Endothelial cell of umbilical vein (primary cell): ENCODE results near the gene C1orf185. TPM values are rescaled to one million over a fixed set of nuclear protein-coding genes. Genes with fewer than 3 reads are reported as not detected.

Source experiments
- BruUV-seq: library from RNA; stranded (reverse); fragments of 400-500 nt; replicated peaks from 2 replicates; lab custom pipeline; 2021; lab: Mats Ljungman, UMichigan
- CTCF ChIA-PET: fragments of 300-600, 350-600 bp; sonication (Branson Sonifier 250); formaldehyde crosslinking; loops from one replicate; lab custom pipeline; 2021; ENCODE audit warnings: antibody characterized with exemption, inconsistent platforms; lab: Charles Lee
- POLR2A ChIA-PET: fragments of 300-600, 350-600 bp; sonication (Branson Sonifier 250); formaldehyde crosslinking; loops from one replicate; lab custom pipeline; 2021; ENCODE audit warnings: antibody characterized with exemption, inconsistent platforms; lab: Charles Lee
- DNase-seq: peaks from one replicate; pipeline ENCODE4 v3.0.0-alpha.2; 2011; ENCODE audit warnings: low read depth, low spot score
- FAIRE-seq: peaks from 2 replicates; lab custom pipeline; 2011; peaks lifted over from hg19 to GRCh38; lab: Jason Lieb, UNC
- H2AFZ ChIP-seq: 2 replicates; pipeline ENCODE4 v1.6.0; 2012; ENCODE audit warnings: low read depth, low read length, control low read depth, inconsistent platforms
- H3K27ac ChIP-seq: 2 replicates; pipeline ENCODE4 v1.5.1; 2011; ENCODE audit warnings: low read depth, mild to moderate bottlenecking, control low read depth, low read length, moderate library complexity; ENCODE audit not compliant: insufficient read depth
- H3K27me3 ChIP-seq, 2 experiments: 2 replicates each; pipeline versions ENCODE4 v1.6.0 to v1.6.1; 2011; ENCODE audit warnings: low read length in 2 of 2, mixed read lengths in 1 of 2; ENCODE audit not compliant: control insufficient read depth in 2 of 2, insufficient read depth in 2 of 2
- H3K36me3 ChIP-seq, 2 experiments: 2 replicates in 1 of 2; 3 replicates in 1 of 2; pipeline ENCODE4 v1.5.1; 2011; ENCODE audit warnings: low read length in 2 of 2, mild to moderate bottlenecking in 1 of 2, moderate library complexity in 1 of 2; ENCODE audit not compliant: control insufficient read depth in 2 of 2, insufficient read depth in 2 of 2; ENCODE audit errors: extremely low read depth in 1 of 2
- H3K4me1 ChIP-seq: 3 replicates; pipeline ENCODE4 v1.5.1; 2011; ENCODE audit warnings: mild to moderate bottlenecking, low read length; ENCODE audit not compliant: control insufficient read depth, insufficient read depth; ENCODE audit errors: extremely low read depth
- H3K4me2 ChIP-seq: 2 replicates; pipeline ENCODE4 v1.6.1; 2011; ENCODE audit warnings: low read length, control low read depth, mixed read lengths; ENCODE audit not compliant: insufficient read depth
- H3K4me3 ChIP-seq, 3 experiments: fragments of 200-600 bp in 1 of 3; sonication (generic), shearing (Covaris generic) in 1 of 3; replicated peaks in 1 of 3; 2 replicates each; pipeline ENCODE4 v1.5.1; 2011 to 2016; ENCODE audit warnings: control low read depth in 3 of 3, low read length in 3 of 3, mild to moderate bottlenecking in 2 of 3, inconsistent platforms in 1 of 3, low read depth in 1 of 3, moderate library complexity in 1 of 3; ENCODE audit not compliant: insufficient read depth in 1 of 3
- H3K79me2 ChIP-seq: 2 replicates; pipeline ENCODE4 v1.6.0; 2012; ENCODE audit warnings: low read length, inconsistent platforms; ENCODE audit not compliant: control insufficient read depth, insufficient read depth
- H3K9ac ChIP-seq: replicated peaks from 2 replicates; pipeline ENCODE3; 2011; ENCODE audit warnings: low read length, control low read depth; ENCODE audit not compliant: insufficient read depth; ENCODE audit errors: extremely low read depth
- H3K9me1 ChIP-seq: replicated peaks from 3 replicates; pipeline ENCODE4 v1.6.0; 2011; ENCODE audit warnings: mild to moderate bottlenecking, low read length; ENCODE audit not compliant: control insufficient read depth, insufficient read depth; ENCODE audit errors: extremely low read depth
- H3K9me3 ChIP-seq: replicated peaks from 2 replicates; pipeline ENCODE4 v1.5.1; 2012; ENCODE audit warnings: low read length, inconsistent platforms; ENCODE audit not compliant: control insufficient read depth, insufficient read depth
- H4K20me1 ChIP-seq: replicated peaks from 2 replicates; pipeline ENCODE3; 2011; ENCODE audit warnings: mild to moderate bottlenecking, low read length; ENCODE audit not compliant: control insufficient read depth, insufficient read depth; ENCODE audit errors: extremely low read depth
- EZH2 ChIP-seq: IDR thresholded peaks from 2 replicates; pipeline ENCODE4 v1.6.1; 2012; ENCODE audit warnings: borderline replicate concordance, low read depth, mild to moderate bottlenecking, moderate library complexity, low read length, inconsistent platforms; ENCODE audit not compliant: severe bottlenecking
- FOS ChIP-seq: IDR thresholded peaks from 2 replicates; pipeline ENCODE4 v1.6.1; 2011; ENCODE audit warnings: mild to moderate bottlenecking, low read length, moderate library complexity, borderline replicate concordance; ENCODE audit not compliant: insufficient read depth
- GATA2 ChIP-seq: IDR thresholded peaks from 2 replicates; pipeline ENCODE4 v1.7.0; 2011; ENCODE audit warnings: low read depth, mild to moderate bottlenecking, moderate library complexity, mixed read lengths, low read length; ENCODE audit not compliant: insufficient read length, insufficient read depth
- MAX ChIP-seq: IDR thresholded peaks from 2 replicates; pipeline ENCODE4 v1.6.1; 2011; ENCODE audit not compliant: insufficient read depth, insufficient read length
- POLR2A ChIP-seq: IDR thresholded peaks from 2 replicates; pipeline ENCODE4 v1.6.1; 2012; ENCODE audit warnings: low read depth, mild to moderate bottlenecking, control low read depth, low read length
- POLR2AphosphoS5 ChIP-seq: IDR thresholded peaks from 2 replicates; pipeline ENCODE4 v1.6.1; 2012; ENCODE audit warnings: low read depth, mild to moderate bottlenecking, control low read depth, low read length, moderate library complexity; ENCODE audit not compliant: insufficient read depth
- dilution Hi-C: fragments of 300-500 bp; cut with MboI; formaldehyde crosslinking; loops from one replicate; pipeline ENCODE4 v1.15.0; 2019; ENCODE audit warnings: low sequenced_read_pairs; ENCODE audit not compliant: extremely low pct_ligation_motif_present
- intact Hi-C: fragments of 100-400 bp; cut with micrococcal nuclease; formaldehyde crosslinking; loops from one replicate; pipeline ENCODE4 v1.10.0; 2022
- polyA plus RNA-seq, 4 experiments: library from polyadenylated mRNA; depleted of rRNA in 3 of 4; stranded (reverse) in 3 of 4; unstranded in 1 of 4; fragments of >200 nt; gene quantifications; 2 replicates each; pipeline versions ENCODE4 v1.2.1 to v1.2.3, GENCODE V29; 2011 to 2012; ENCODE audit warnings: missing spikeins in 1 of 4
- total RNA-seq: library from RNA; stranded (reverse); gene quantifications from 2 replicates; pipeline ENCODE4 v1.2.3, GENCODE V29; 2021
- TF ChIP-seq, protein P1 (sequence below), 2 donors: IDR thresholded peaks; 1 replicate in 1 of 2; 2 replicates in 1 of 2; pipeline ENCODE4 v1.5.1; 2011; ENCODE audit warnings: low read length in 2 of 2, mild to moderate bottlenecking in 2 of 2, moderate library complexity in 2 of 2, control low read depth in 1 of 2, inconsistent platforms in 1 of 2, low read depth in 1 of 2; ENCODE audit not compliant: insufficient read depth in 1 of 2; ENCODE audit errors: extremely low read depth in 1 of 2

Gene C1orf185
- total and polyA plus RNA-seq, 2 donors (not counting 3 experiments of a cell fraction or from before 2014, with no cell fraction given), result not detected

DNA sequence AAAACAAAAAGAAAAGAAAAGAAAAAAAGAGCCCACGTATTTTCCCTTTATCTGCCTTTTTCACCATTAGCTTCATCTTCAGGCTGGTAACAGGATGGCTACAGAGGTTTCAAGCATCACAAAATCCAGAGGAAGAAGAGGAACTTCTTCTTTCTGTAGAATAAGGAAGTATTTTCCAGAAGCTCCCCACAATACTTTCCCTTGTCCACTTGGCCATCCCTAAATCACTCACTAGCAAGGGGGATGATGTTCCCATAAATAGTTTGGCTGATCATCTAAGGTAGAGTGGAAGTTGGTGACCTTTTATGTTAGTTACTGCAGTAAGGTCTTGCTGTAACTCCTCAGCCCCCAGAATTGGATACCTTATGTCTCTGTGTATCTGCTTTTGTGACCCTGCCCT lies 88.9 kb downstream of the C1orf185 start:
- Histone ChIP-seq H3K4me2 (no peak overlapping the region), H3K79me2 (no peaks in the 10 kb centered on the region), H3K27me3 (peaks cover 0 to 2% of the 10 kb centered on the region in 2 experiments), H3K9ac (no peak overlapping the region), H3K36me3 (no peaks in the 10 kb centered on the region), H4K20me1 (no peaks in the 10 kb centered on the region), H3K9me1 (no peaks in the 10 kb centered on the region), H3K4me3 (no peak overlapping the region), H3K4me1 (peaks cover 3% of the 10 kb centered on the region), H3K27ac (no peak overlapping the region), H3K9me3 (no peaks in the 10 kb centered on the region), H2AFZ (no peak overlapping the region)
- DNase-seq (no peak), FAIRE-seq (no peak)
- ChIA-PET CTCF (interaction anchor here (0.8 to 5.6 kb wide), 19 partner anchors 11 to 487 kb away, joined by 3 to 123 read pairs (median 4); no protein-coding TSS in a partner anchor), POLR2A (no interaction called here)
- intact Hi-C loops, result no loop called here
- BruUV-seq, result no TSS peak
- TF ChIP-seq, protein P1, sequence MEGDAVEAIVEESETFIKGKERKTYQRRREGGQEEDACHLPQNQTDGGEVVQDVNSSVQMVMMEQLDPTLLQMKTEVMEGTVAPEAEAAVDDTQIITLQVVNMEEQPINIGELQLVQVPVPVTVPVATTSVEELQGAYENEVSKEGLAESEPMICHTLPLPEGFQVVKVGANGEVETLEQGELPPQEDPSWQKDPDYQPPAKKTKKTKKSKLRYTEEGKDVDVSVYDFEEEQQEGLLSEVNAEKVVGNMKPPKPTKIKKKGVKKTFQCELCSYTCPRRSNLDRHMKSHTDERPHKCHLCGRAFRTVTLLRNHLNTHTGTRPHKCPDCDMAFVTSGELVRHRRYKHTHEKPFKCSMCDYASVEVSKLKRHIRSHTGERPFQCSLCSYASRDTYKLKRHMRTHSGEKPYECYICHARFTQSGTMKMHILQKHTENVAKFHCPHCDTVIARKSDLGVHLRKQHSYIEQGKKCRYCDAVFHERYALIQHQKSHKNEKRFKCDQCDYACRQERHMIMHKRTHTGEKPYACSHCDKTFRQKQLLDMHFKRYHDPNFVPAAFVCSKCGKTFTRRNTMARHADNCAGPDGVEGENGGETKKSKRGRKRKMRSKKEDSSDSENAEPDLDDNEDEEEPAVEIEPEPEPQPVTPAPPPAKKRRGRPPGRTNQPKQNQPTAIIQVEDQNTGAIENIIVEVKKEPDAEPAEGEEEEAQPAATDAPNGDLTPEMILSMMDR (IDR thresholded peaks at IDR 0.05; ENCODE audit: extremely low read depth in 1 of 2, insufficient read depth in 1 of 2, low read depth in 1 of 2, low read length in 2 of 2), result no peak
- TF ChIP-seq FOS (no peak), POLR2A (no peak), GATA2 (no peak), EZH2 (no peak), POLR2AphosphoS5 (no peak), MAX (no peak)
- dilution Hi-C loops, result no loop called here
